Stimulated activated CD4-positive, alpha-beta T cell treated with anti-CD3 and anti-CD28 coated beads, Interleukin-1b, Interleukin-23, amount 100 ng/mL, for 4 hours (primary cell): Measurements from ENCODE around the gene GPRIN1.
"Not testable (repeated sequence)": the region's sequence is repeated elsewhere in the genome, so short reads cannot be mapped to it uniquely, and the experiment has no call there.

Experiments used
- DNase-seq, 2 donors: peaks; one replicate each; pipeline ENCODE4 v3.0.0-alpha.2; 2020; ENCODE audit warnings: low read depth in 2 of 2

GPRIN1 gene

GRCh38 chr5:176597417-176598389, 12.3 kb downstream of the GPRIN1 start:
- DNase-seq, result no peak

DNA sequence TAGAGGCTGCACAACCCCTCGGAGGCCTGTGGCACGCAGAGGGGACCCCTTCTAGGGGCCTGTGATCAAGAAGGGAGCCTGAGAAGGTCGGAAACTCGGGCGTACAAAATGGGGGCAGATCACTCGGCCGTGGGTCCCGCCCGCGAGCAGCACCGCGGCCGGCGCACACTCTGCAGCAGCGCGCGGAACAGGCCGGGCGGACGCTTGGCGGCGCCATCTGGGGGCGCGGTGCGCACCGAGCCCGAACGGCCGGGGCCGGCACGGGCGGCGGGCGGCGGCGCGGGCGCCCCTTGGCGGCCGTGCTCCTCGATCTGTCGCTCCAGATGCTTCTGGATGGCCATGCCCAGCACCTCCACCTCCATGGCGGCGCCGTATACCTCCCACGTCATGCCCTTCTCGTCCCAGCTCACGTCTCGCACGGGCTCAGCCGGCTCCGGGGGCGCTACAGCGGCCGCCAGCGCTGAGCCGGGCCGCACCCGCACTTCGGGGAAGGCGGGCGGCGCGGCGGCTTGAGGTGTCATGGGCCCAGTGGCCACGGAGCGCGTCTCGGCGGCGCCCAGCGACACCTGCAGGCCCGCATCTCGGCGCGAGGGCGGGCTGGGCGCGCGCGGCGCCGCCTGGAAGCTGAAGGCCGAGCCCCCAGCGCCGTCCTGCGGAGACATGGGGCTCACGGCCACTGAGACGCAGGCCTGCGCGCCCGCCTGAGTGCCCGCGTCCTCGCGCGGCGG, 13.1 kb downstream of the GPRIN1 start:
- peak; percentile 56 to 63 for DNase-seq

- DNase-seq, result no peak
These were observed 13.8 kb downstream of the GPRIN1 start for GRCh38 chr5:176596069-176596644.

- no peak for DNase-seq
These were observed 14.5 kb downstream of the GPRIN1 start for GRCh38 chr5:176595386-176595943.

DNA sequence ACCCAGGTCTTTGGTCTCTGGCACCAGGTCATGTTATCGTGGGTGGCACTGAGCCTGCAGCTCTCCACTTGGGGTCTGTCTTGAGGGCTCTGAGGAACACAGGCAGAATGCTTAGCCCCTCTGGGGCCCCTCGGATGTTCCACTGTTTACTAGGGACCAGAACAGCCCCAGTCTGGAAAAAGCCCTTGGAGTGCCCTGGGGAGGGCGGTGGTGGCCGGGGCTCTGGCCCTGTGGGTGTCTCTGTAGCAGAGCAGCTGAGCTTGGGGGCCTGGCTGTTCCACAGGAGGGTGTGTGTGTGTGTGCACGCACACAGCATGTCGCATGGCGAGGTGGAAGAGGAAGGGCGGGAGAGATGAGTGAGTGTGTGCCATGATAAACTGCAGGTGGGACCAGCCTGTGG, 15.4 kb downstream of the GPRIN1 start:
- no peak for DNase-seq

DNA sequence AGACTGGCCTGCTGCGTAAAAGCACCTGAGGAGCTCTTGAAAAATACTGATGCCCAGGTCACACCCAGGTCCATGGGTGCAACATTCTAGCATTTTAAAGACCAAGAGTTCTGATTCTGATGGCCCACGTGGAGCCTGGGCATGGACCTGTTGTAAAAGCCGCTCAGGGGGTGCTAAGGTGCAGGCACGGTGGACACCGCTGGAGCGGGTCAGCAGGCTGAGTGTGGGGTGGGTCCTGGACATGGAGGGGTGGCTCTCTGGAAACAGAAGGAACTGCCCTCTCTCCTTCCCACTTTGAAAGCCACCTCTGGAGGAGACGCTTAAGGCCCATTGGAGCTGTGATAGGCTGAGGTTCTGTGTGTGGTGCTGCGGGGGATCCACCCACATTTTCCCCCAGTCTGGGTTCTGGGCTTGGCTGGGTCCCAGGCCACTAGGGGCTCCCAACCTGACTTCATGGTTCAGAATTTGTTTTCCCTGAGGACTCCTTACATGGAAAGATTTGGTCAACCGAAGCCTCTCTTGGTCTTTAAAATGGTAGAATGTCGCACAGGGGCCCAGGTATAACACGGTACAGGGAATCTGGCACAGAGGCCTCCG, 16.6 kb downstream of the GPRIN1 start:
- DNase-seq, result no peak

- DNase-seq, result no peak
These were observed 17.4 kb downstream of the GPRIN1 start for GRCh38 chr5:176592573-176592972.

DNA sequence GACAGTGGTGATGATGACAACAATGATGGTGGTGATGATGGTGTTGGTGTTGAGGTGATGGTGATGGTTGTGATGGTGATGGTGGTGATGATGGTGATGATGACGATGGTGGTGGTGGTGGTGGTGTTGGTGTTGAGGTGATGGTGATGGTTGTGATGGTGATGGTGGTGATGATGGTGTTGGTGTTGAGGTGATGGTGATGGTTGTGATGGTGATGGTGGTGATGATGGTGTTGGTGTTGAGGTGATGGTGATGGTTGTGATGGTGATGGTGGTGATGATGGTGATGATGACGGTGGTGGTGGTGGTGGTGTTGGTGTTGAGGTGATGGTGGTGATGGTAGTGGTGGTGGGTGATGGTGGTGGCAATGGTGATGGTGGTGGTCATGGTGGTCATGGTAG, 18.3 kb downstream of the GPRIN1 start:
- DNase-seq, result not testable (repeated sequence)

GRCh38 chr5:176590035-176590717, 19.8 kb downstream of the GPRIN1 start:
- DNase-seq, result no peak

DNA sequence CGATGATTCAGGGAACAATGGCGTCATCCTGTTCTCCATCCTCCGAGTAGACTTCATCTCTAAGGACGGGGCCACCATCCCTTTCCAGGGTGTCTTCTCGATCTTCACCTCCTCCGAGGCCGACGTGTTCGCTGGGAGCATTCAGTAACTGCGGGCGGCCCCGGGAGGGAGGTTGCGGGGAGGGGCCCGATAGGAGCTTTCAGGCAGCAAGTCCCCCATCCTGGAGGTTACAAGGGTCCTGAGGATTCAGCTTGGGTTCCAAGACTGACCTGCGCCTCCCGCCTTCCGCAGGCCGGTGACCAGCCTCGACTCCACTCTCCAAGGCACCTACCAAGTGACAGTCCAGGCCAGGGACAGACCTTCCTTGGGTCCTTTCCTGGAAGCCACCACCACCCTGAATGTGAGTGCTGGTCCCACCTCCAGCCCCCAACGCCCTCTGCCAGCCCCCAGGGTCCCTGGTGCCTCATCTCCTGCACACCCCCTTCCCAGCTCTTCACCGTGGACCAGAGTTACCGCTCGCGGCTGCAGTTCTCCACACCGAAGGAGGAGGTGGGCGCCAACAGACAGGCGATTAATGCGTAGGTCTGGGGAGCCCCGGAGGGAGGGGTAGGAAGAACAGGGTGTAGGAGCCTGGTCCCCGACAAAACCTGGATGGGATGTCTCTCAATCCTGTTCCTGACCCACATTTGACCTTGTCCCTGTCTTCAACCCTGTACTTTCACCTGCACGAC, 20.8 kb downstream of the GPRIN1 start:
- DNase-seq, result no peak

DNA sequence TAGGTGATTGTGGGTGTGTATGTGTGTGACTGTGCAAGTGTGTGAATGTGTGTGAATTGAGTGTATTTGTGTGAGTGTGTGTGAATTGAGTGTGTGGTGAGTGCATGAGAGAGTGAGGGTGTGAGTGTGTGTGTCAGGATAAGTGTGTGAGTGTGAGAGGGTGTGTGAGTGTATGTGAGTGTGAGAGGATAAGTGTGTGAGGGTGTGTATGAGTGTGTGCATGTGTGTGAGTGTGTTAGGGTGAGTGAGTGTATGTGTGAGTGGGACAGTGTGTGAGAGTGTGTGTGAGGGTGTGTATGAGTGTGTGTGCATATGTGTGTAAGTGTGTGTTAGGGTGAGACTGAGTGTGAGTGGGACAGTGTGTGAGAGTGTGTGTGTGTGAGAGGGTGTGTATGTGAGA, 21.7 kb downstream of the GPRIN1 start:
- no peak for DNase-seq

GRCh38 chr5:176587398-176587797, 22.6 kb downstream of the GPRIN1 start:
- DNase-seq, result no peak

DNA sequence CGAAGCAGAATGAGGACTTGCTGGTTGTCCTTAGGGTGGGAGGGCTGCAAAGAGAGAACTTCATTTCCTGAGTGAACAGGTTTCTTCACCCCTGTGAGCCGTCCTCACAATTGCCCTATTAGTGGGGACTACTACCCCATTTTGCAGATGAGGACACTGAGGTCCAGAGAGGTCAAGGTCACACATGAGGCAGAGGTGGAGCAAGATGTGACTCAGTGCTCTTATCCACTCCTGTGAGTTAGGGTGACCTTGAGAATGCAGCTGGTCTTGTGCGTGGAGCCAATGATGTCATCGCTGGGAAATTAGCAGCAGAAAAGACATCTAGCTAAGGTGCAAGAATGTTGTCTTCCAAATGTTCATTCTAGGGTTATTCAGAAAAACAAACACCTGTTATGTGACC, 26.9 kb downstream of the GPRIN1 start:
- no peak for DNase-seq

GRCh38 chr5:176581361-176581760, 28.6 kb downstream of the GPRIN1 start:
- DNase-seq, result no peak

GRCh38 chr5:176579323-176579722, 30.6 kb downstream of the GPRIN1 start:
- DNase-seq, result no peak

DNA sequence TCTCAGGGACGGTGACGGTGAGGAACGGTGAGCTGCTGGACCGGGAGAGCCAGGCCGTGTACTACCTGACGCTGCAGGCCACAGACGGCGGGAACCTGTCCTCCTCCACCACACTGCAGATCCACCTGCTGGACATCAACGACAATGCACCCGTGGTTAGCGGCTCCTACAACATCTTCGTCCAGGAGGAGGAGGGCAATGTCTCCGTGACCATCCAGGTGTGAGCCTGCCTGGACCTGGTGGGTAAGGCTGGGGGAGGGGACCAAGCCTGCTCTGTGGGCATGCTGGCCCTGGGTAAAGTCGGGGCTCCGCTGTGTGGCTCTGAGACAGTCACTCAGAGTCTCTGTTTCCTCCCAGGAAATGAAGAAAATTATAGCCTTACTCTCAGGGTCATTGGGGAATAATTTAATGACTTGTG, 31.6 kb downstream of the GPRIN1 start:
- DNase-seq, result peak in 1 of 2 donors; percentile 19

GRCh38 chr5:176577312-176578176, 32.4 kb downstream of the GPRIN1 start:
- no peak for DNase-seq

DNA sequence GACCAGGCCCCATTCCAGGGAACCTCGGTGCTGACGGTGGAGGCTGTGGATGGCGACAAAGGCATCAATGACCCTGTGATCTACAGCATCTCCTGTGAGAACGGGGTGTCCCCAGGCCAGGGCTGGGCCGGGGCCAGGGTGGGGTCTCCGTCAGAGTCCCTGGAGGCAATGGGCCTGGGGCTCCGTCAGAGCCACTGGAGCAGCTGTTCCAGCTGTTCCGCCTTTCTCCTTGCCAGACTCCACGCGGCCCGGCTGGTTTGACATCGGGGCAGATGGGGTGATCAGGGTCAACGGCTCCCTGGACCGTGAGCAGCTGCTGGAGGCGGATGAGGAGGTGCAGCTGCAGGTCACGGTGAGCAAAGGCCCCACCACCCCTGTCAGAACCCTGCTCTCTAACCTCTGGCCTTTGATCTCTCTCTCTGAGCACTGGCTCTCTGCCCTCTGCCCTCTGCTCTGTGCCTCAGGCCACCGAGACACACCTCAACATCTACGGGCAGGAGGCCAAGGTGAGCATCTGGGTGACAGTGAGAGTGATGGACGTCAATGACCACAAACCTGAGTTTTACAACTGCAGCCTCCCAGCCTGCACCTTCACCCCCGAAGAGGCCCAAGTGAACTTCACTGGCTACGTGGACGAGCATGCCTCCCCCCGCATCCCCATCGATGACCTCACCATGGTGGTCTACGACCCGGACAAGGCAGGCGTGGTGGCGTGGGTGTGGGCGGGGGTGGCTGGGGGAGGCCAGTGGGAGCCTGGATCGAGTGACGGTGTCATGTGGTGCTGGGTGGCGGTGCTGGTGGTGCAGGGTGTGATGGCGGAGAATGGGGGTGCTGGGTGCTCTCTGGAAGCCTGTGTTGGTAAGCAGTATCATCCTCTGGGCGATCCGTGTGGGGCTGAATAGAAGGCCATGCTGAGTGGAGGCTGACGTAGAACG, 34.2 kb downstream of the GPRIN1 start:
- DNase-seq, result no peak
